GM12878 (cell line): ENCODE data around the gene PCNX4. TPM values are rescaled to one million over a fixed set of nuclear protein-coding genes. Genes with fewer than 3 reads are reported as not detected.
A peak's percentile ranks its signal among the peaks of the same experiment; 100 is the strongest.

Experiments
- ATAC-seq: fragments of 200-7000 bp; cut with Tn5 transposase; 3 replicates; pipeline ENCODE4 v1.9.1; 2020; ENCODE audit warnings: mild to moderate bottlenecking, moderate library complexity
- BruUV-seq: library from RNA; stranded (reverse); fragments of 400-500 nt; replicated peaks from 2 replicates; lab custom pipeline; 2021; lab: Mats Ljungman, UMichigan
- CTCF ChIA-PET: fragments of 300-600 bp; sonication (Branson Sonifier 250); formaldehyde crosslinking; extraction: SDS; loops from one replicate; lab custom pipeline; 2021; ENCODE audit warnings: inconsistent platforms; lab: Yijun Ruan, JAX
- POLR2A ChIA-PET: fragments of 350-600 bp; formaldehyde crosslinking; extraction: SDS; loops from one replicate; lab custom pipeline; 2021; ENCODE audit warnings: inconsistent platforms; lab: Charles Lee
- RAD21 ChIA-PET: fragments of 300-600 bp; sonication (Branson Sonifier 250); formaldehyde crosslinking; loops from one replicate; lab custom pipeline; 2023; ENCODE audit warnings: antibody characterized with exemption; ENCODE audit not compliant: unreplicated experiment; lab: Charles Lee
- SMC1A ChIA-PET: fragments of 300-600 bp; sonication (Branson Sonifier 250); formaldehyde crosslinking; loops from one replicate; lab custom pipeline; 2023; ENCODE audit not compliant: unreplicated experiment, uncharacterized antibody; lab: Charles Lee
- DNase-seq: peaks from one replicate; pipeline ENCODE4 v3.0.0-alpha.2; 2011; ENCODE audit warnings: low read depth, low spot score
- FAIRE-seq: peaks from 3 replicates; lab custom pipeline; 2011; peaks lifted over from hg19 to GRCh38; lab: Jason Lieb, UNC
- H2AFZ ChIP-seq: 2 replicates; pipeline ENCODE4 v1.6.0; 2011; ENCODE audit warnings: low read depth, low read length, control low read depth; ENCODE audit not compliant: control insufficient read depth
- H3K27ac ChIP-seq: 2 replicates; pipeline ENCODE4 v1.5.1; 2011; ENCODE audit warnings: control low read depth; ENCODE audit not compliant: control insufficient read depth, insufficient read depth
- H3K27me3 ChIP-seq, 2 experiments: replicated peaks in 1 of 2; 2 replicates each; pipeline versions ENCODE4 v1.6.0 to v1.6.1; 2011; ENCODE audit warnings: low read length in 1 of 2; ENCODE audit not compliant: control insufficient read depth in 2 of 2, insufficient read depth in 2 of 2
- H3K36me3 ChIP-seq, 2 experiments: 2 replicates each; pipeline ENCODE4 v1.5.1; 2011; ENCODE audit warnings: low read length in 1 of 2; ENCODE audit not compliant: control insufficient read depth in 2 of 2, insufficient read depth in 2 of 2
- H3K4me1 ChIP-seq: 2 replicates; pipeline ENCODE4 v1.6.1; 2011; ENCODE audit warnings: mild to moderate bottlenecking, low read length, moderate library complexity, mixed read lengths; ENCODE audit not compliant: control insufficient read depth, insufficient read depth
- H3K4me2 ChIP-seq: 2 replicates; pipeline ENCODE4 v1.6.0; 2011; ENCODE audit warnings: control low read depth; ENCODE audit not compliant: control insufficient read depth, insufficient read depth
- H3K4me3 ChIP-seq: fragments of 200-600 bp; sonication (generic); 2 replicates; pipeline ENCODE4 v1.5.1; 2016
- H3K79me2 ChIP-seq: 2 replicates; pipeline ENCODE4 v1.6.0; 2011; ENCODE audit warnings: low read length; ENCODE audit not compliant: control insufficient read depth, insufficient read depth
- H3K9ac ChIP-seq: 2 replicates; pipeline ENCODE4 v1.8.0; 2011; ENCODE audit warnings: low read length, control low read depth, mixed read lengths; ENCODE audit not compliant: control insufficient read depth, insufficient read depth
- H3K9me3 ChIP-seq: replicated peaks from 3 replicates; pipeline ENCODE4 v1.5.1; 2011; ENCODE audit warnings: mild to moderate bottlenecking, low read length; ENCODE audit not compliant: control insufficient read depth, insufficient read depth
- H4K20me1 ChIP-seq: 2 replicates; pipeline ENCODE4 v1.6.0; 2011; ENCODE audit not compliant: control insufficient read depth, insufficient read depth
- CEBPB ChIP-seq, 2 experiments: fragments of 150-350 bp in 1 of 2; IDR thresholded peaks; 2 replicates each; pipeline ENCODE4 v1.6.1; 2012 to 2014; ENCODE audit warnings: low read depth in 2 of 2, low read length in 2 of 2, borderline replicate concordance in 1 of 2, inconsistent platforms in 1 of 2
- CHD4 ChIP-seq: fragments of 200-600 bp; sonication (generic); IDR thresholded peaks from 2 replicates; pipeline ENCODE4 v1.6.1; 2016; ENCODE audit warnings: mild to moderate bottlenecking
- HCFC1 ChIP-seq: fragments of 150-350 bp; IDR thresholded peaks from 2 replicates; pipeline ENCODE4 v1.6.1; 2014; ENCODE audit warnings: low read length
- JUND ChIP-seq: IDR thresholded peaks from 2 replicates; pipeline ENCODE4 v1.6.1; 2012; ENCODE audit warnings: low read depth, mild to moderate bottlenecking, low read length, improper control_type of control experiment, moderate library complexity
- NR2C2 ChIP-seq: IDR thresholded peaks from 2 replicates; pipeline ENCODE4 v1.6.1; 2011; ENCODE audit warnings: borderline replicate concordance, low read depth; ENCODE audit not compliant: control insufficient read depth, insufficient read length
- SIN3A ChIP-seq: IDR thresholded peaks from 2 replicates; pipeline ENCODE4 v1.6.1; 2012; ENCODE audit warnings: low read depth, low read length, improper control_type of control experiment
- TAF1 ChIP-seq: IDR thresholded peaks from 2 replicates; pipeline ENCODE4 v1.6.1; 2011; ENCODE audit warnings: mild to moderate bottlenecking, low read depth, low read length, borderline replicate concordance
- WGBS: methylation state at CpG from one replicate; pipeline ENCODE4 v1.1.6; 2016; ENCODE audit warnings: low lambda C conversion rate; ENCODE audit not compliant: insufficient replicate concordance, insufficient coverage; ENCODE audit errors: missing lambda C conversion rate; 5-methylcytosine and 5-hydroxymethylcytosine counted together
- in situ Hi-C: fragments of 300-500 bp; cut with MboI; formaldehyde crosslinking; loops from 9 replicates; pipeline ENCODE4 v1.14.3; 2018; ENCODE audit warnings: mixed read lengths
- intact Hi-C: fragments of 100-400 bp; cut with micrococcal nuclease; formaldehyde crosslinking; loops from one replicate; pipeline ENCODE4 v1.14.2; 2022; ENCODE audit not compliant: unreplicated experiment
- polyA plus RNA-seq, 11 experiments: library from polyadenylated mRNA; depleted of rRNA in 4 of 11; unstranded in 6 of 11; stranded (reverse) in 5 of 11; fragments of >200 nt; fragmentation: Nextera tagmentation in 4 of 11; fragmentation: Illumina TruSeq in 1 of 11; extraction: Ambion mirVana in 4 of 11; extraction: Trizol in 1 of 11; gene quantifications; 1 replicate in 1 of 11; 2 replicates in 10 of 11; pipeline versions ENCODE4 v1.2.1 to v1.2.3, GENCODE V29; 2011 to 2016; ENCODE audit warnings: inconsistent platforms in 2 of 11, missing spikeins in 2 of 11, low read depth in 1 of 11
- total RNA-seq, 4 experiments: library from RNA; depleted of rRNA in 3 of 4; stranded (reverse); fragments of >200 nt in 3 of 4; fragmentation: Illumina TruSeq in 1 of 4; extraction: Trizol in 1 of 4; gene quantifications; 2 replicates each; pipeline versions ENCODE4 v1.2.1 to v1.2.3, GENCODE V29; 2013 to 2021
- TF ChIP-seq, protein P1 (sequence below): fragments of 450-650 bp; conservative IDR thresholded peaks from 2 replicates; pipeline ENCODE4 v1.6.1; 2017; ENCODE audit warnings: mild to moderate bottlenecking, moderate library complexity
- TF ChIP-seq, protein P2 (sequence below): fragments of 450-650 bp; IDR thresholded peaks from 2 replicates; pipeline ENCODE4 v1.6.1; 2017; ENCODE audit warnings: mild to moderate bottlenecking, moderate library complexity
- TF ChIP-seq, protein P3 (sequence below): fragments of 150-350 bp; IDR thresholded peaks from 2 replicates; pipeline ENCODE4 v1.6.1; 2016; ENCODE audit warnings: low read depth, low read length

The PCNX4 gene
- total and polyA plus RNA-seq, 10 of the 15 experiments (the other 5 are each of a cell fraction or from before 2014, with no cell fraction given), result 13.8 to 56.6 (median 39.4) TPM

DNA sequence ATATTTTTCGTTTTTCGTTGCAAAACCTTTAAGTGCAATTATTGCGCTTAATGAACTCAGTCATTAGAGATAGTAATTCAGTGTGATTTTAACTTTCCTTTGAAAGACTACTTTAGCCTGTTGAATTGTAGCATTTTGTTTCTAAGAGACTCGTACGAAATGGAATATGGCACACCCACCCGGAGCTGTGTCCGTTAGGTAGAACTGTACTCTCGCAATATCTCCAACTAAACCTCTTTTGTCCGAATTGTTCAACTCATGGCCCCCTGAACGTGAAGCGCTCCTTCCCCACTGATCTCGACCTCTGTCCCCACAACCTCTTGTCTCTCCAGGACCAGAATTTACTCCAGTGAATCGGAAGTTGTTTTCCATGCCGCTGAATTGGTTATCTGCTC, 800 bp downstream of the PCNX4 start:
- Histone ChIP-seq H3K4me2 (peak overlapping the region; percentile 87), H3K27ac (peak overlapping the region; percentile 95), H4K20me1 (no peaks in the 10 kb centered on the region), H2AFZ (peak overlapping the region; percentile 97), H3K9ac (peak overlapping the region; percentile 96), H3K27me3 (no peaks in the 10 kb centered on the region), H3K9me3 (no peaks in the 10 kb centered on the region), H3K79me2 (peaks cover 55% of the 10 kb centered on the region), H3K4me1 (peaks cover 11% of the 10 kb centered on the region), H3K36me3 (peaks cover 0 to 4% of the 10 kb centered on the region in 2 experiments; a peak in 1 of 4 replicates), H3K4me3 (peak overlapping the region; percentile 74)
- DNase-seq, result no peak
- ChIA-PET CTCF (interaction anchor here (0.6 to 2.5 kb wide), 8 partner anchors 68 to 469 kb away, joined by 3 to 14 read pairs (median 6); partner anchors contain the start of gene DHRS7), RAD21 (interaction anchor here (0.9 to 2.8 kb wide), 9 partner anchors 66 to 239 kb away, joined by 3 to 19 read pairs (median 6); partner anchors contain the start of genes DHRS7 and PPM1A), SMC1A (interaction anchor here (0.7 to 2.7 kb wide), 10 partner anchors 12 to 128 kb away, joined by 3 to 14 read pairs (median 4); partner anchors contain the start of gene DHRS7), POLR2A (interaction anchor here (0.6 to 3.0 kb wide), 9 partner anchors 9 to 156 kb away, joined by 3 to 20 read pairs (median 5); partner anchors contain the start of genes DHRS7 and PPM1A)
- 1% methylated on average over 14 of the region's 14 CpGs for WGBS
- FAIRE-seq, result no peak
- intact Hi-C loops, result loop anchor here (1.0 to 10.0 kb wide), 6 partner anchors 73 to 608 kb away; partner anchors contain the start of genes DHRS7, JKAMP, L3HYPDH and PPM1A
- ATAC-seq, result peak; percentile 20
- in situ Hi-C loops, result no loop called here
- BruUV-seq, result TSS peak; percentile 63
- no peak for TF ChIP-seq NR2C2
- TF ChIP-seq JUND, result no peak
- no peak for TF ChIP-seq CEBPB (IDR thresholded peaks at IDR 0.05; ENCODE audit: borderline replicate concordance in 1 of 2, low read depth in 2 of 2, low read length in 2 of 2)
- no peak for TF ChIP-seq CHD4
- TF ChIP-seq, protein P1, sequence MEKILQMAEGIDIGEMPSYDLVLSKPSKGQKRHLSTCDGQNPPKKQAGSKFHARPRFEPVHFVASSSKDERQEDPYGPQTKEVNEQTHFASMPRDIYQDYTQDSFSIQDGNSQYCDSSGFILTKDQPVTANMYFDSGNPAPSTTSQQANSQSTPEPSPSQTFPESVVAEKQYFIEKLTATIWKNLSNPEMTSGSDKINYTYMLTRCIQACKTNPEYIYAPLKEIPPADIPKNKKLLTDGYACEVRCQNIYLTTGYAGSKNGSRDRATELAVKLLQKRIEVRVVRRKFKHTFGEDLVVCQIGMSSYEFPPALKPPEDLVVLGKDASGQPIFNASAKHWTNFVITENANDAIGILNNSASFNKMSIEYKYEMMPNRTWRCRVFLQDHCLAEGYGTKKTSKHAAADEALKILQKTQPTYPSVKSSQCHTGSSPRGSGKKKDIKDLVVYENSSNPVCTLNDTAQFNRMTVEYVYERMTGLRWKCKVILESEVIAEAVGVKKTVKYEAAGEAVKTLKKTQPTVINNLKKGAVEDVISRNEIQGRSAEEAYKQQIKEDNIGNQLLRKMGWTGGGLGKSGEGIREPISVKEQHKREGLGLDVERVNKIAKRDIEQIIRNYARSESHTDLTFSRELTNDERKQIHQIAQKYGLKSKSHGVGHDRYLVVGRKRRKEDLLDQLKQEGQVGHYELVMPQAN, result no peak
- TF ChIP-seq, protein P2, sequence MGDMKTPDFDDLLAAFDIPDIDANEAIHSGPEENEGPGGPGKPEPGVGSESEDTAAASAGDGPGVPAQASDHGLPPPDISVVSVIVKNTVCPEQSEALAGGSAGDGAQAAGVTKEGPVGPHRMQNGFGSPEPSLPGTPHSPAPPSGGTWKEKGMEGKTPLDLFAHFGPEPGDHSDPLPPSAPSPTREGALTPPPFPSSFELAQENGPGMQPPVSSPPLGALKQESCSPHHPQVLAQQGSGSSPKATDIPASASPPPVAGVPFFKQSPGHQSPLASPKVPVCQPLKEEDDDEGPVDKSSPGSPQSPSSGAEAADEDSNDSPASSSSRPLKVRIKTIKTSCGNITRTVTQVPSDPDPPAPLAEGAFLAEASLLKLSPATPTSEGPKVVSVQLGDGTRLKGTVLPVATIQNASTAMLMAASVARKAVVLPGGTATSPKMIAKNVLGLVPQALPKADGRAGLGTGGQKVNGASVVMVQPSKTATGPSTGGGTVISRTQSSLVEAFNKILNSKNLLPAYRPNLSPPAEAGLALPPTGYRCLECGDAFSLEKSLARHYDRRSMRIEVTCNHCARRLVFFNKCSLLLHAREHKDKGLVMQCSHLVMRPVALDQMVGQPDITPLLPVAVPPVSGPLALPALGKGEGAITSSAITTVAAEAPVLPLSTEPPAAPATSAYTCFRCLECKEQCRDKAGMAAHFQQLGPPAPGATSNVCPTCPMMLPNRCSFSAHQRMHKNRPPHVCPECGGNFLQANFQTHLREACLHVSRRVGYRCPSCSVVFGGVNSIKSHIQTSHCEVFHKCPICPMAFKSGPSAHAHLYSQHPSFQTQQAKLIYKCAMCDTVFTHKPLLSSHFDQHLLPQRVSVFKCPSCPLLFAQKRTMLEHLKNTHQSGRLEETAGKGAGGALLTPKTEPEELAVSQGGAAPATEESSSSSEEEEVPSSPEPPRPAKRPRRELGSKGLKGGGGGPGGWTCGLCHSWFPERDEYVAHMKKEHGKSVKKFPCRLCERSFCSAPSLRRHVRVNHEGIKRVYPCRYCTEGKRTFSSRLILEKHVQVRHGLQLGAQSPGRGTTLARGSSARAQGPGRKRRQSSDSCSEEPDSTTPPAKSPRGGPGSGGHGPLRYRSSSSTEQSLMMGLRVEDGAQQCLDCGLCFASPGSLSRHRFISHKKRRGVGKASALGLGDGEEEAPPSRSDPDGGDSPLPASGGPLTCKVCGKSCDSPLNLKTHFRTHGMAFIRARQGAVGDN, result no peak
- TF ChIP-seq TAF1, result 0 out of 2 replicates have a peak, but pooled peaks have one; percentile 41
- TF ChIP-seq, protein P3, sequence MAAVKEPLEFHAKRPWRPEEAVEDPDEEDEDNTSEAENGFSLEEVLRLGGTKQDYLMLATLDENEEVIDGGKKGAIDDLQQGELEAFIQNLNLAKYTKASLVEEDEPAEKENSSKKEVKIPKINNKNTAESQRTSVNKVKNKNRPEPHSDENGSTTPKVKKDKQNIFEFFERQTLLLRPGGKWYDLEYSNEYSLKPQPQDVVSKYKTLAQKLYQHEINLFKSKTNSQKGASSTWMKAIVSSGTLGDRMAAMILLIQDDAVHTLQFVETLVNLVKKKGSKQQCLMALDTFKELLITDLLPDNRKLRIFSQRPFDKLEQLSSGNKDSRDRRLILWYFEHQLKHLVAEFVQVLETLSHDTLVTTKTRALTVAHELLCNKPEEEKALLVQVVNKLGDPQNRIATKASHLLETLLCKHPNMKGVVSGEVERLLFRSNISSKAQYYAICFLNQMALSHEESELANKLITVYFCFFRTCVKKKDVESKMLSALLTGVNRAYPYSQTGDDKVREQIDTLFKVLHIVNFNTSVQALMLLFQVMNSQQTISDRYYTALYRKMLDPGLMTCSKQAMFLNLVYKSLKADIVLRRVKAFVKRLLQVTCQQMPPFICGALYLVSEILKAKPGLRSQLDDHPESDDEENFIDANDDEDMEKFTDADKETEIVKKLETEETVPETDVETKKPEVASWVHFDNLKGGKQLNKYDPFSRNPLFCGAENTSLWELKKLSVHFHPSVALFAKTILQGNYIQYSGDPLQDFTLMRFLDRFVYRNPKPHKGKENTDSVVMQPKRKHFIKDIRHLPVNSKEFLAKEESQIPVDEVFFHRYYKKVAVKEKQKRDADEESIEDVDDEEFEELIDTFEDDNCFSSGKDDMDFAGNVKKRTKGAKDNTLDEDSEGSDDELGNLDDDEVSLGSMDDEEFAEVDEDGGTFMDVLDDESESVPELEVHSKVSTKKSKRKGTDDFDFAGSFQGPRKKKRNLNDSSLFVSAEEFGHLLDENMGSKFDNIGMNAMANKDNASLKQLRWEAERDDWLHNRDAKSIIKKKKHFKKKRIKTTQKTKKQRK, result no peak
- TF ChIP-seq HCFC1, result no peak
- 0 out of 2 replicates have a peak, but pooled peaks have one; percentile 2 for TF ChIP-seq SIN3A
